ENCODE data around the gene WNT8B. TPM values are rescaled to one million over a fixed set of nuclear protein-coding genes. Genes with fewer than 3 reads are reported as not detected.

WNT8B gene
- total RNA-seq, 1 donor from 2014 or later: 2.8 TPM

- no peak overlapping the region for H3K27ac Mint-ChIP-seq
- DNase-seq (ENCODE audit: low spot score, unreplicated experiment): no peak
- H3K36me3 Mint-ChIP-seq (ENCODE audit: insufficient read depth): no peaks in the 10 kb centered on the region
- no peaks in the 10 kb centered on the region for H3K9me3 Mint-ChIP-seq (ENCODE audit: low read depth)
- TF ChIP-seq CTCF (IDR thresholded peaks at IDR 0.05; ENCODE audit: unreplicated experiment): no peak
- peaks cover 5% of the 10 kb centered on the region for H3K4me1 Mint-ChIP-seq (ENCODE audit: low read depth)
- no peak overlapping the region for H3K4me3 Mint-ChIP-seq (ENCODE audit: low read depth)
- H3K27me3 Mint-ChIP-seq: peaks cover 50% of the 10 kb centered on the region
Observed at GRCh38 chr10:100477970-100478369, 15.2 kb downstream of the WNT8B start.

GRCh38 chr10:100479037-100479436 lies 16.2 kb downstream of the WNT8B start:
- Mint-ChIP-seq H3K36me3 (ENCODE audit: insufficient read depth) (no peaks in the 10 kb centered on the region), H3K9me3 (ENCODE audit: low read depth) (no peaks in the 10 kb centered on the region), H3K4me1 (ENCODE audit: low read depth) (peaks cover 12% of the 10 kb centered on the region), H3K27ac (no peak overlapping the region), H3K4me3 (ENCODE audit: low read depth) (no peak overlapping the region), H3K27me3 (peaks cover 52% of the 10 kb centered on the region)
- no peak for DNase-seq (ENCODE audit: low spot score, unreplicated experiment)
- TF ChIP-seq CTCF (IDR thresholded peaks at IDR 0.05; ENCODE audit: unreplicated experiment): no peak

- Mint-ChIP-seq H3K27me3 (peaks cover 58% of the 10 kb centered on the region), H3K4me1 (ENCODE audit: low read depth) (peaks cover 12% of the 10 kb centered on the region), H3K4me3 (ENCODE audit: low read depth) (no peak overlapping the region), H3K27ac (no peak overlapping the region), H3K36me3 (ENCODE audit: insufficient read depth) (peaks cover 5% of the 10 kb centered on the region), H3K9me3 (ENCODE audit: low read depth) (no peaks in the 10 kb centered on the region)
- no peak for DNase-seq (ENCODE audit: low spot score, unreplicated experiment)
- TF ChIP-seq CTCF (IDR thresholded peaks at IDR 0.05; ENCODE audit: unreplicated experiment): no peak
Observed at GRCh38 chr10:100480002-100480401, 17.2 kb downstream of the WNT8B start.

- peaks cover 71% of the 10 kb centered on the region for H3K27me3 Mint-ChIP-seq
- TF ChIP-seq CTCF (IDR thresholded peaks at IDR 0.05; ENCODE audit: unreplicated experiment): no peak
- peak; percentile 86 for DNase-seq (ENCODE audit: low spot score, unreplicated experiment)
- peaks cover 9% of the 10 kb centered on the region for H3K36me3 Mint-ChIP-seq (ENCODE audit: insufficient read depth)
- peaks cover 21% of the 10 kb centered on the region for H3K4me1 Mint-ChIP-seq (ENCODE audit: low read depth)
- H3K4me3 Mint-ChIP-seq (ENCODE audit: low read depth): peak overlapping the region; percentile 79
- no peaks in the 10 kb centered on the region for H3K9me3 Mint-ChIP-seq (ENCODE audit: low read depth)
- H3K27ac Mint-ChIP-seq: peak overlapping the region; percentile 63
Observed at GRCh38 chr10:100481462-100482081, 18.8 kb downstream of the WNT8B start.

- Mint-ChIP-seq H3K27me3 (peaks cover 79% of the 10 kb centered on the region), H3K36me3 (ENCODE audit: insufficient read depth) (peaks cover 11% of the 10 kb centered on the region), H3K9me3 (ENCODE audit: low read depth) (no peaks in the 10 kb centered on the region), H3K4me1 (ENCODE audit: low read depth) (peaks cover 21% of the 10 kb centered on the region), H3K27ac (peak overlapping the region; percentile 63), H3K4me3 (ENCODE audit: low read depth) (peak overlapping the region; percentile 79)
- peak; percentile 90 for TF ChIP-seq CTCF (IDR thresholded peaks at IDR 0.05; ENCODE audit: unreplicated experiment)
- DNase-seq (ENCODE audit: low spot score, unreplicated experiment): peak; percentile 58
Observed at GRCh38 chr10:100482181-100482833, 19.5 kb downstream of the WNT8B start.

Data from progenitor cell of endocrine pancreas (in vitro differentiated cells).